IMR-90 (cell line): ENCODE data around the gene FAM89A. TPM values are rescaled to one million over a fixed set of nuclear protein-coding genes. Genes with fewer than 3 reads are reported as not detected.

Source experiments
- ATAC-seq: fragments of 200-7000 bp; cut with Tn5 transposase; 2 replicates; pipeline ENCODE4 v1.9.1; 2020; ENCODE audit warnings: low read depth, mild to moderate bottlenecking, moderate library complexity
- BruUV-seq: library from RNA; stranded (reverse); fragments of 400-500 nt; replicated peaks from 2 replicates; lab custom pipeline; 2021; lab: Mats Ljungman, UMichigan
- CTCF ChIA-PET: fragments of 300-600 bp; formaldehyde crosslinking; extraction: SDS; loops from one replicate; lab custom pipeline; 2021; ENCODE audit warnings: antibody characterized with exemption; lab: Yijun Ruan, JAX
- POLR2A ChIA-PET: fragments of 300-600 bp; sonication (Branson Sonifier 250); formaldehyde crosslinking; loops from one replicate; lab custom pipeline; 2022; ENCODE audit warnings: antibody characterized with exemption; ENCODE audit not compliant: unreplicated experiment; lab: Charles Lee
- DNase-seq: peaks from one replicate; pipeline ENCODE4 v3.0.0; 2013
- H2AFZ ChIP-seq: replicated peaks from 2 replicates; pipeline ENCODE3; 2013; ENCODE audit warnings: low read length, mild to moderate bottlenecking; ENCODE audit not compliant: poor library complexity
- H2AK5ac ChIP-seq: 2 replicates; pipeline ENCODE4 v1.6.1; 2013; ENCODE audit warnings: low read depth, low read length, inconsistent platforms
- H2AK9ac ChIP-seq: replicated peaks from 2 replicates; pipeline ENCODE3; 2013; ENCODE audit warnings: mild to moderate bottlenecking, low read depth, low read length, moderate library complexity; ENCODE audit not compliant: poor library complexity
- H2BK120ac ChIP-seq: 2 replicates; pipeline ENCODE4 v1.6.1; 2013; ENCODE audit warnings: low read depth, low read length, inconsistent platforms
- H2BK15ac ChIP-seq: 3 replicates; pipeline ENCODE4 v1.6.1; 2013; ENCODE audit warnings: low read depth, low read length, inconsistent platforms
- H2BK20ac ChIP-seq: 2 replicates; pipeline ENCODE4 v1.6.1; 2013; ENCODE audit warnings: low read depth, mild to moderate bottlenecking, inconsistent platforms, low read length, moderate library complexity
- H2BK5ac ChIP-seq: 2 replicates; pipeline ENCODE4 v1.6.1; 2013; ENCODE audit warnings: mild to moderate bottlenecking, low read depth, low read length, inconsistent platforms; ENCODE audit not compliant: poor library complexity, severe bottlenecking
- H3K14ac ChIP-seq: replicated peaks from 2 replicates; pipeline ENCODE4 v1.6.1; 2013; ENCODE audit warnings: low read depth, low read length, inconsistent platforms
- H3K18ac ChIP-seq: 2 replicates; pipeline ENCODE4 v1.6.1; 2013; ENCODE audit warnings: low read depth, low read length, control low read depth
- H3K23ac ChIP-seq: 2 replicates; pipeline ENCODE4 v1.6.1; 2013; ENCODE audit warnings: low read depth, low read length, inconsistent platforms
- H3K27ac ChIP-seq: 2 replicates; pipeline ENCODE4 v1.5.1; 2013; ENCODE audit warnings: mild to moderate bottlenecking, control low read depth, low read length; ENCODE audit not compliant: insufficient read depth
- H3K27me3 ChIP-seq: 2 replicates; pipeline ENCODE4 v1.6.1; 2013; ENCODE audit warnings: low read length; ENCODE audit not compliant: control insufficient read depth, insufficient read depth
- H3K36me3 ChIP-seq: 2 replicates; pipeline ENCODE4 v1.6.1; 2013; ENCODE audit warnings: low read length, mixed read lengths; ENCODE audit not compliant: control insufficient read depth, insufficient read depth
- H3K4ac ChIP-seq: 2 replicates; pipeline ENCODE4 v1.6.1; 2013; ENCODE audit warnings: low read depth, low read length, inconsistent platforms
- H3K4me1 ChIP-seq: 2 replicates; pipeline ENCODE4 v1.6.1; 2013; ENCODE audit warnings: low read length, mixed read lengths; ENCODE audit not compliant: control insufficient read depth, insufficient read depth
- H3K4me2 ChIP-seq: 2 replicates; pipeline ENCODE4 v1.6.1; 2013; ENCODE audit warnings: low read depth, mild to moderate bottlenecking, control low read depth, low read length, moderate library complexity
- H3K4me3 ChIP-seq: 2 replicates; pipeline ENCODE4 v1.5.1; 2013; ENCODE audit warnings: low read depth, mild to moderate bottlenecking, control low read depth, low read length, moderate library complexity; ENCODE audit not compliant: insufficient read depth
- H3K56ac ChIP-seq: 2 replicates; pipeline ENCODE4 v1.6.1; 2013; ENCODE audit warnings: low read length, inconsistent platforms; ENCODE audit not compliant: insufficient read depth; ENCODE audit errors: extremely low read depth
- H3K79me1 ChIP-seq, 2 experiments: 2 replicates each; pipeline ENCODE4 v1.6.1; 2013; ENCODE audit warnings: low read length in 2 of 2, inconsistent platforms in 1 of 2, low read depth in 1 of 2
- H3K9ac ChIP-seq: 2 replicates; pipeline ENCODE4 v1.6.1; 2013; ENCODE audit warnings: low read depth, low read length, control low read depth
- H3K9me1 ChIP-seq: 2 replicates; pipeline ENCODE4 v1.6.1; 2013; ENCODE audit warnings: low read length, inconsistent platforms; ENCODE audit not compliant: insufficient read depth
- H3K9me3 ChIP-seq: 2 replicates; pipeline ENCODE4 v1.6.1; 2013; ENCODE audit warnings: low read length; ENCODE audit not compliant: control insufficient read depth, insufficient read depth
- H4K20me1 ChIP-seq: 2 replicates; pipeline ENCODE4 v1.6.1; 2013; ENCODE audit warnings: low read length, inconsistent platforms; ENCODE audit not compliant: insufficient read depth
- H4K5ac ChIP-seq: 2 replicates; pipeline ENCODE4 v1.6.1; 2013; ENCODE audit warnings: mild to moderate bottlenecking, low read depth, low read length, control low read depth
- H4K8ac ChIP-seq, 2 experiments: 2 replicates each; pipeline ENCODE4 v1.6.1; 2013; ENCODE audit warnings: low read depth in 2 of 2, low read length in 2 of 2, control low read depth in 1 of 2, inconsistent platforms in 1 of 2
- H4K91ac ChIP-seq: 2 replicates; pipeline ENCODE4 v1.6.1; 2013; ENCODE audit warnings: low read depth, low read length, inconsistent platforms; ENCODE audit not compliant: insufficient read depth
- BHLHE40 ChIP-seq: fragments of 150-350 bp; IDR thresholded peaks from 2 replicates; pipeline ENCODE4 v1.6.1; 2016; ENCODE audit warnings: mild to moderate bottlenecking, low read depth, low read length
- CEBPB ChIP-seq: IDR thresholded peaks from 2 replicates; pipeline ENCODE4 v1.6.1; 2012; ENCODE audit warnings: low read depth, low read length, improper control_type of control experiment
- CHD1 ChIP-seq: IDR thresholded peaks from 2 replicates; pipeline ENCODE4 v1.6.1; 2012; ENCODE audit warnings: low read depth, low read length, improper control_type of control experiment
- MAFK ChIP-seq: IDR thresholded peaks from 2 replicates; pipeline ENCODE4 v1.6.1; 2012; ENCODE audit warnings: low read depth, low read length, improper control_type of control experiment
- MAZ ChIP-seq: IDR thresholded peaks from 2 replicates; pipeline ENCODE4 v1.6.1; 2012; ENCODE audit warnings: low read depth, mild to moderate bottlenecking, low read length, improper control_type of control experiment, moderate library complexity, borderline replicate concordance
- MXI1 ChIP-seq: IDR thresholded peaks from 2 replicates; pipeline ENCODE4 v1.6.1; 2012; ENCODE audit warnings: low read depth, mild to moderate bottlenecking, low read length, moderate library complexity, borderline replicate concordance
- POLR2A ChIP-seq: IDR thresholded peaks from 2 replicates; pipeline ENCODE4 v1.6.1; 2012; ENCODE audit warnings: mild to moderate bottlenecking, low read depth, low read length
- RAD21 ChIP-seq: IDR thresholded peaks from 2 replicates; pipeline ENCODE4 v1.6.1; 2012; ENCODE audit warnings: low read length, improper control_type of control experiment
- RCOR1 ChIP-seq: IDR thresholded peaks from 2 replicates; pipeline ENCODE4 v1.6.1; 2012; ENCODE audit warnings: mild to moderate bottlenecking, low read length, improper control_type of control experiment; ENCODE audit not compliant: insufficient replicate concordance
- RFX5 ChIP-seq: IDR thresholded peaks from 2 replicates; pipeline ENCODE4 v1.8.0; 2012; ENCODE audit warnings: low read depth, mild to moderate bottlenecking, low read length, moderate library complexity
- WGBS, 2 experiments: methylation state at CpG; one replicate each; pipeline versions ENCODE4 v1.1.5 to v1.1.7; 2013; ENCODE audit warnings: missing lambda C conversion rate in 2 of 2; ENCODE audit not compliant: insufficient read length in 1 of 2; ENCODE audit errors: extremely low coverage in 2 of 2; 5-methylcytosine and 5-hydroxymethylcytosine counted together
- dilution Hi-C: fragments of 300-500 bp; cut with HindIII; formaldehyde crosslinking; loops from one replicate; pipeline ENCODE4 v1.14.3; 2018; ENCODE audit warnings: low sequenced_read_pairs; ENCODE audit not compliant: unreplicated experiment
- in situ Hi-C: fragments of 300-500 bp; cut with MboI; formaldehyde crosslinking; loops from 3 replicates; pipeline ENCODE4 v1.14.3; 2019; ENCODE audit warnings: low sequenced_read_pairs, inconsistent platforms, mixed read lengths
- intact Hi-C: fragments of 100-400 bp; cut with micrococcal nuclease; formaldehyde crosslinking; loops from 2 replicates; pipeline ENCODE4 v1.10.0; 2022
- polyA plus RNA-seq, 3 experiments: library from polyadenylated mRNA; depleted of rRNA; stranded (reverse); fragments of >200 nt; gene quantifications; 2 replicates each; pipeline ENCODE4 v1.2.3, GENCODE V29; 2012; ENCODE audit warnings: low replicate concordance in 1 of 3
- total RNA-seq: library from RNA; depleted of rRNA; stranded (reverse); fragments of >200 nt; gene quantifications from 2 replicates; pipeline ENCODE4 v1.2.3, GENCODE V29; 2012
- TF ChIP-seq, protein P1 (sequence below): conservative IDR thresholded peaks from 2 replicates; pipeline ENCODE4 v1.5.1; 2012; ENCODE audit warnings: mild to moderate bottlenecking, low read depth, low read length, improper control_type of control experiment

The FAM89A gene
- total and polyA plus RNA-seq, 2 of the 4 experiments (the other 2 are of a cell fraction): 6.8 to 8.1 TPM

DNA sequence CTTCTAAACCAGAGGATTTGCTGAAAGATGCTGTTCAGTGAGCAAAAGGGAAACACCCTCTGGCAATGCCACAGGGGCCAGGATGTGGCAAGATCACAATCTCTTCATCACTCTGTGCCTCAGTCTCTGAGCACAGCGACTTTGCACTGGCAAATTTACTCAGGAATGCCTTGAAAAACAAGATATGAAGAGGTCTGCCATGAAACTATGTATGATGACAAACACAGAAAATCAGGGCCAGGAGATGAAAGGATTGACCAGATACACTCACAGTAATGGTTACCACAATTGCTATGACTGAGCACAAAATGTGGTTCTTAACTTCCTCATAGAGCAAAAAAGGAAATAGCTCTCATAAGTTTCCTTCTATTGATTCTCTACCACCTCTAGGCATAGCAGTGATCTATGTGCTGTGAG lies 67.2 kb downstream of the FAM89A start:
- no peak overlapping the region for H4K91ac ChIP-seq
- ChIA-PET CTCF (interaction anchor here (0.7 kb wide), 1 partner anchor 174 kb away, joined by 3 read pairs; no protein-coding TSS in a partner anchor), POLR2A (no interaction called here)
- H4K8ac ChIP-seq: no peak overlapping the region
- H2AK5ac ChIP-seq: no peak overlapping the region
- no peak overlapping the region for H3K4me2 ChIP-seq
- H2AFZ ChIP-seq: no peak overlapping the region
- no peak for TF ChIP-seq POLR2A
- TF ChIP-seq, protein P1, sequence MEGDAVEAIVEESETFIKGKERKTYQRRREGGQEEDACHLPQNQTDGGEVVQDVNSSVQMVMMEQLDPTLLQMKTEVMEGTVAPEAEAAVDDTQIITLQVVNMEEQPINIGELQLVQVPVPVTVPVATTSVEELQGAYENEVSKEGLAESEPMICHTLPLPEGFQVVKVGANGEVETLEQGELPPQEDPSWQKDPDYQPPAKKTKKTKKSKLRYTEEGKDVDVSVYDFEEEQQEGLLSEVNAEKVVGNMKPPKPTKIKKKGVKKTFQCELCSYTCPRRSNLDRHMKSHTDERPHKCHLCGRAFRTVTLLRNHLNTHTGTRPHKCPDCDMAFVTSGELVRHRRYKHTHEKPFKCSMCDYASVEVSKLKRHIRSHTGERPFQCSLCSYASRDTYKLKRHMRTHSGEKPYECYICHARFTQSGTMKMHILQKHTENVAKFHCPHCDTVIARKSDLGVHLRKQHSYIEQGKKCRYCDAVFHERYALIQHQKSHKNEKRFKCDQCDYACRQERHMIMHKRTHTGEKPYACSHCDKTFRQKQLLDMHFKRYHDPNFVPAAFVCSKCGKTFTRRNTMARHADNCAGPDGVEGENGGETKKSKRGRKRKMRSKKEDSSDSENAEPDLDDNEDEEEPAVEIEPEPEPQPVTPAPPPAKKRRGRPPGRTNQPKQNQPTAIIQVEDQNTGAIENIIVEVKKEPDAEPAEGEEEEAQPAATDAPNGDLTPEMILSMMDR: no peak
- no peak for TF ChIP-seq RCOR1
- TF ChIP-seq RAD21: no peak
- TF ChIP-seq RFX5: no peak
- TF ChIP-seq CEBPB: no peak
- no peak for TF ChIP-seq MXI1
- no peak for TF ChIP-seq MAZ
- no peak for TF ChIP-seq MAFK
- no peak for TF ChIP-seq BHLHE40
- TF ChIP-seq CHD1: no peak
- H2BK20ac ChIP-seq: no peak overlapping the region
- no peak overlapping the region for H2BK120ac ChIP-seq
- 0 out of 2 replicates have a peak, but pooled peaks cover 2% of the 10 kb centered on the region for H3K4me1 ChIP-seq
- H3K18ac ChIP-seq: no peak overlapping the region
- H3K4ac ChIP-seq: no peak overlapping the region
- peaks cover 24% of the 10 kb centered on the region in 2 experiments for H3K79me1 ChIP-seq
- no peak overlapping the region for H2BK15ac ChIP-seq
- WGBS, 2 experiments: no CpG with 5 or more reads among the region's 1 CpG
- no peak overlapping the region for H4K5ac ChIP-seq
- no peak overlapping the region for H2BK5ac ChIP-seq
- no peaks in the 10 kb centered on the region for H4K20me1 ChIP-seq
- no peaks in the 10 kb centered on the region for H3K27me3 ChIP-seq
- DNase-seq (peak; percentile 13), ATAC-seq (no peak)
- no peak overlapping the region for H3K23ac ChIP-seq
- H3K56ac ChIP-seq: no peak overlapping the region
- no peaks in the 10 kb centered on the region; the same call in 1 of the 2 replicates for H3K9me1 ChIP-seq
- dilution Hi-C loops: no loop called here
- H3K27ac ChIP-seq: no peak overlapping the region
- no peak overlapping the region for H3K9ac ChIP-seq
- H3K9me3 ChIP-seq: no peaks in the 10 kb centered on the region
- peaks cover 2% of the 10 kb centered on the region; the same call in 1 of the 2 replicates for H3K36me3 ChIP-seq
- BruUV-seq: no TSS peak
- H2AK9ac ChIP-seq: no peak overlapping the region
- H3K4me3 ChIP-seq: no peak overlapping the region
- in situ Hi-C loops: no loop called here
- no peak overlapping the region for H3K14ac ChIP-seq
- intact Hi-C loops: no loop called here
